AML-193 (cell line): Measurements from ENCODE around the gene MKX.

Source experiments
- DNase-seq, 2 experiments: peaks; one replicate each; lab custom pipeline; 2025; lab: John Stamatoyannopoulos, UW

Gene MKX, protein sequence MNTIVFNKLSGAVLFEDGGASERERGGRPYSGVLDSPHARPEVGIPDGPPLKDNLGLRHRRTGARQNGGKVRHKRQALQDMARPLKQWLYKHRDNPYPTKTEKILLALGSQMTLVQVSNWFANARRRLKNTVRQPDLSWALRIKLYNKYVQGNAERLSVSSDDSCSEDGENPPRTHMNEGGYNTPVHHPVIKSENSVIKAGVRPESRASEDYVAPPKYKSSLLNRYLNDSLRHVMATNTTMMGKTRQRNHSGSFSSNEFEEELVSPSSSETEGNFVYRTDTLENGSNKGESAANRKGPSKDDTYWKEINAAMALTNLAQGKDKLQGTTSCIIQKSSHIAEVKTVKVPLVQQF

DNA sequence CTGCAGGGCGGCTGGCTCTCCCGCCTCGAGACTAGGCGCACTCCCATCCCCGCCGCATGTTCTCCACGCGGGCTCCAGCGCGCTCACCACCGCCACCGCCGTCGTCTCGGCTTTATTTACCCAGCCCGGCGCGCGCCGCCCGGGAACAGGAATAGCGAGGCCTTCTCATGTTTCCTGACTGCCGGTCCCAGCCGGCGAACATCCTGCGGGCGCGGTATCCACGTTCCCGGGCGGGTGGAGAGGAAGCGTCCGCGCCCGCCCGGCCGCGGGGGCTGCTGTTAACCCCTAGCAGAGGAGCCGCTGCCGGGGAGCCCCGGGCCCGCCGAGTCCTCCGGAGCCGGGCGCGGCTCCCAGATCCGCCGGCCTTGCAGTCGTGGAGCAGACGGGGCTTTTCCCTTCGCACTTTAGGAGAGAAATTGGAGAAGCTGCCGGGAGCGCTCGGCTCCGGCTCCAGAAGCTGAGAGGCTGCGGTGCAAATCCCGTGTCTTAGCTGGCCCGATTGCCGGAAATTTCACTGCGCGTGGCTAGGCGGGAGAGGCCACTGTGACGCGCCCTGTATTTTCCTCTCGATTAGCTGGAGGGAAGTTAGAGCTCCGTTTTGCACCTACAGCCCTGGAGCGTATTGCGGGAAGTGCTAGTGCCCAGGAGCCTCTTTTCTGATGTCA lies at the start of gene MKX:
MKX (minus strand) TSS at position 88 of the 665 bp plus-strand sequence. CDS start 2,404 bp downstream, outside the sequence.
- no peak for DNase-seq

DNA sequence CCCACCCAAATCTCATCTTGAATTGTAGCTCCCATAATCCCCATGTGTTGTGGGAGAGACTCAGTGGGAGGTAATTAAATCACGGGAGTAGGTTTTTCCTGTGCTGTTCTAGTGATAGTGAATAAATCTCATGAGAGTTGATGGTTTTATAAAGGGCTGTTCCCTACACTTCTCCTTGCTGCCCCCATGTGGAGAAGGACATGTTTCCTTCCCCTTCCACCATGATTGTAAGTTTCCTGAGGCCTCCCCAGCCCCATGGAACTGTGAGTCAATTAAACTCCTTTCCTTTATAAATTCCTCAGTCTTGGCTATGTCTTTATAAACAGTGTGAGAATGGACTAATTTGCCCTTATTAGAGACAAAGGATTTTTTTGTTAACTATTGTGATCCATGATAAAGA lies 48.5 kb upstream of the MKX start:
- DNase-seq = no peak

GRCh38 chr10:27792216-27792615 lies 46.6 kb upstream of the MKX start:
- DNase-seq = no peak

GRCh38 chr10:27784272-27784671 lies 38.7 kb upstream of the MKX start:
- no peak for DNase-seq

DNA sequence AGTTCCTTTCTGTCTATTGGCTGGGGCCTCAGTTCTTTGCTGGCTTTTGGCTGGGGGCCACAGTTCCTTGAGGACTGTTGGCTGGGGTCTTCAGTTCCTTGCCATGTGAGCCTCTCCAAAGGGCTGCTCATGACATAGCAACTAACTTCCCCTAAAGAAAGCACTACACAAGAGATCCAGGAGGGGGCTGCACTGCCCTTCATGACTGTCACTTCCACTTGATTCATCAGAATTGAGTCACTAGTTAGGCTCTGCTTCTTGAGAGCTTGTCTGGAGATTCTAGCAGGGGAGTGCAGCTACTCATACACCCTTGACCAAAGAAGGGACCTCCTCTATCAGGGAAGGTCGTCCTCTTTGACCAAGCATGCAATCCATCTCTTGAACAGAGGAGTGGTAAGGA lies 38.0 kb upstream of the MKX start:
- DNase-seq = no peak

DNA sequence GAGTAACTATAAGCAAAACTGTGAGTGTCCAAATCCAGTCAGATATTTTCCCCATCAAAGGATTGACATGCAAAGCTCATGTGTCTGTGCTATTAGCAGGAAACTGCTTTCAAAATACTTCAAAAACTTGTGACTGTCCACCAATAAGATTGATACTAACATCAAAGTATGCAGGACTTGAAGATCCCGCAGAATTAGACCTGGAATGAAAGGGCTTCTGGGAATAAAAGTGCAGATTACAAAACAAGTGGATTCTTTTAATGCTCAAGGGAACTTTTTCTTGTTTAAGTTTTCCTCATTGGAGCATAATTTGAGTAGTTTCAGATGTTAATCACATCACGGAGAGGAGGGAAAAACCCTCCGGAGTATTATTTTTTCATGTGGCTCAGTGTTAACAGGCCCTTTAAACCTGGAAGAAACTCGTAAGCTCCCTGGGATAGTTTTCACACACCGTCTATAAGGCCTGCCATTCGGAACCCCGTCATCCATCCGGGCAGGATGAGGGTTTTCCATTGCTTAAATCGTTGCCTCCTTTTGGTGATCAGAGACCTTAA lies 33.9 kb upstream of the MKX start:
- no peak for DNase-seq

GRCh38 chr10:27774831-27775230 lies 29.2 kb upstream of the MKX start:
- no peak for DNase-seq

GRCh38 chr10:27771231-27771630 lies 25.6 kb upstream of the MKX start:
- DNase-seq = no peak

- DNase-seq = no peak
Observed at GRCh38 chr10:27770181-27770580, 24.6 kb upstream of the MKX start.

DNA sequence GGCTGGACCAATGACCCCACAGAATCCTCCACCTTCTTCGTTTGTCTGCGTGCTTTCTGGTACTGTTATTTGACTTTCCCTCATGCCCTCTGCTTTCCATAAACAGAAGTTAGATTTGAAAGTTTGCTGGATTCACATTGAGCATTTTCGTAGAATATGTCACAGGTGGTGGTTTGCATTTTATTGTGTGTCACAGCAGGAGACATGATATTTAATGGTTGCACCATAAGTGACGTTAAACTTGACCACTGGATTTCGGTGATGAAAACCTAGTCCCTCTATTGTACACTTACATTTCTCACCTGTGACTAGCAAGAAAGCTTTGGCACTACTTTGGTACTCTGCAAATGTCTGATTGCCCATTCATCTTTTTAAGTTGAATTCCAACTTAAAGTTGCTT lies 15.2 kb upstream of the MKX start:
- DNase-seq = no peak

DNA sequence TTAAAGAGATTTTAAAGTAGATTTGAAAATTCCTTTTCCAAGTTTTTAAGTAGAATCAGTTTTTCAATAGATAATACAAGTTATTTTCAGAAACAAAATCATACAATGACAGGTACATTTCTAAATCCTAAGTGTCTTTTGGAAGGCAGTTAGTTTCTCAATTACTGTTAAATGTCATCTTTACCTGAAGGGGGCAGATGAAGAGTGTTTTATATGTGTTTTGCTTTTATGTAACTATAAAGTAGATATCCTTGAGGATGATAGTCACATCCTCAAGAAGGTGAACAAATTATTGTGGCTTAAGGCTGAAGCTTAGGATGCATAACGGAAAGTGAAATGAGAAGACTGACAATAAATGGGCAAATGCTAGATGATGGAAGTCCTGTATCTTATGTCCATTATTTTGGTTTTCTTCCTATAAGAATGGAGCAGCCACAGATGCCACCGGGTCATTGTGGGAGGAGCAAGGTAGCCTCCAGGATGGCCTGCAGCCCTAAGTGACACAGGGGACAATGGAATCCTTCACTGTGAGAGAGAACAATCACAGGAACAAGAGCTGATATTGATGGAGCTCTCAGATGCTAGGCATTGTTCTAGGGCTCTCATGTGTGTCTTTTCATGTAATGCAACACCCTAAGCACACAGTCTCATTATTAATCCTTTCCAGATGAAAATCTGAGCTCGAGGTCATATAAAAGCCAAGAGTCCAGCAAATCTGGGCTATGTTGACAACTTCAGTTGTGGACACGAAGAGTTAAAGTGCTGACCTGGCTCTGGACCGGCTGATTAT lies 14.1 kb upstream of the MKX start:
- DNase-seq = no peak

DNA sequence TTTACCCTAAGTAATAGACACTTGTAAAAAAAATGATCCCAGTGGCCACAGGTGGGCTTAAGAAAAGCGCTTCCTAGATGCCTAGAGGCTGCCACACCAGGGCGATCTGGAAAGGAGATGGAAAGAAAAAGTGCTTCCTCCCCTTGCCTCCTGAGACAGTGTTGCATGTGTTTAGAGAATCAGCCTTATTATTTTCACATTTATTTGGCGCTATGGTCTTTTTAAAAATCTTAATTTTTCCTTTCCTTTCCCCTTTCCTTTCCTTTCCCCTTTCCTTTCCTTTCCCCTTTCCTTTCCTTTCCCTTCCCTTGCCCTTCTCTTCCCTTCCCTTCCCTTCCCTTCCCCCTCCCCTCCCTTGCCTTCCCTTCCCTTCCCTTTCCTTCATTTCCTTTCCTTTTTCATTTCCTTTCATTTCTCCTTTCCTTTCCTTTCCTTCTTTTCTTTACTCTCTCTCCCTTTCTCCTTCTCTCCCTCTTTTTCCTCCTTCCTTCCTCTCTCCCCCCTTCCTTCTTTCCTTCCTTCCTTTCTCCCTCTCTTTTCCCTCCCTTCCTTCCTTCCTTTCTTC lies 7.1 kb upstream of the MKX start:
- no peak for DNase-seq

- DNase-seq = no peak
Observed at GRCh38 chr10:27748601-27749000, 3.0 kb upstream of the MKX start.

GRCh38 chr10:27747096-27747451 lies 1.5 kb upstream of the MKX start:
- DNase-seq = no peak

DNA sequence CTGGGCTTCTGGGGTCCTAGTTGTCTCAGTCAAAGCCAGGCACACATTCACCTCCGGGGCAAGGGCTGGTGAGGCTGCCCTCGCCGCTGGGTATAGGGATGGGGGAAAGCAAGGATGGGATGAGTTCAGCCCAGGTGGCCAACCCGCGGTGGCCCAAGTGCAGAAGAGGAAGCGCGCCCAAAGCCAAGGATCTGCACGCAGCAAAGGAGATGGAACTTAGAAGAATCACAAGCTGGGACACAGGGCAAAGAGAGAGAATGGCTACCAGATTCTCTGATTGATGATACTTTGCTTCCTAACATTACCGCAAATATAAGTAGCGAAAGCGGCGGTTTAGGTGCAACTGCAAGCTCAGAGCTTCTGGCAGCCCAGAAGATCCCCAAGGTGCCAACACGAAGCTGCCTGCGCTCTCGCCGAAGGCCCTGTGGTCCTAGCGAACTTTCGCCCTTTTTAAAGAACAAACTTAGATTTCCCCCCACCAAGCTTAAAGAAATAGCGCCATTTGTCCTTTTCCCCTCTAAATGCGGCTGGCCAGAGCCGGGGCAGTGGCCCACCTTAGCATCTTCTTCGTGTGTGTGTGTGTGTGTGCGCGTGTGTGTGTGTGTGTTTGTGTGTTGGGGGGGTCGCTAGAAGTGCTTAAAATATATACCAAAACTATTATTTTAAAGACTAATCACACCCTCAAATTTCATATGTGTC lies 927 bp upstream of the MKX start:
- no peak for DNase-seq

DNA sequence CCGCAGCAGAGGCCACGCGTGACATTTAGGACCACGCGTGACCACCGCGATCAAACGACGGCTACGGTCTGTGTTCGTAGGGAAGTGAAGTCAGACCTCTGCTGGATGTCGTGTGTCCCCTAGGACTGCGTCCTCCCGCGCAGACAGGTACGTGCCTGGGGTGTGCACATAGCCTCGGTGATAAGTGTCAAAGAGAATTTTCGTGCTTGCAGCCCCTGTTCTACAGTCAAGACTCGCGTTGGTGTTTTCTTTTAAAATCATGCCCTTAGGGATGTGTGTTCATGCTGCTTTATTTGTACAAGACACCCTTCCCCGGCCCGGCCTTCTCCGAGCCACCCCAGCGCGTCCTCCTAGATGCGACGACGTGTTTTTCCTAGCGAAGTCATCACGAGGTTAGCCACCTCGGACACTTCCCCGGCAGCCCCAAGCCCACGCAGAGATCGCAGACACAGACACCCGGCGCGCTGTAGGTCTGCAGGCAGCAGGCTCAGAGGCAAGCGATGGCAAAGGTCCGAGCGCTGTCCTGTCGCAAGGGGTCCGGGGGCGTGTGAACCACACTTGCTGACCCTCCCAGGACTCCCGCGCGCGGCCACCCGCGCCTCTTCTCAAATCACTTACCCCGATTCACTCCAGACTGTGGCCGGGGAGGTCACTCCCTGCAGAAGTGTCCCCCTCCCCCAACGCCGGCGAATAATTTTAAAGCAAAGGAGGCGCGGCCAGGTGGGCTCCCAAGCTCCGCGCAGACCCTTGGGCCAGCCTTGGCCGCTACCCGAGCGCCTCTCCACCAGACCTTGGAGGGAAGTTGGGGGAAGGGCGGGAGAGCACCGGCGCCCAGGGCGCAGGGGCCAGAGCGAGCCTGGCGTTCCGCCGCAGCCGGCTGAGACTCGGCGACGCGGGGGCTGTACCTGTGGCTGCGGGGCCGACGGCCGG lies 552 bp downstream of the MKX start:
- DNase-seq = no peak

- no peak for DNase-seq
Observed at GRCh38 chr10:27743877-27744801, 1.5 kb downstream of the MKX start.

DNA sequence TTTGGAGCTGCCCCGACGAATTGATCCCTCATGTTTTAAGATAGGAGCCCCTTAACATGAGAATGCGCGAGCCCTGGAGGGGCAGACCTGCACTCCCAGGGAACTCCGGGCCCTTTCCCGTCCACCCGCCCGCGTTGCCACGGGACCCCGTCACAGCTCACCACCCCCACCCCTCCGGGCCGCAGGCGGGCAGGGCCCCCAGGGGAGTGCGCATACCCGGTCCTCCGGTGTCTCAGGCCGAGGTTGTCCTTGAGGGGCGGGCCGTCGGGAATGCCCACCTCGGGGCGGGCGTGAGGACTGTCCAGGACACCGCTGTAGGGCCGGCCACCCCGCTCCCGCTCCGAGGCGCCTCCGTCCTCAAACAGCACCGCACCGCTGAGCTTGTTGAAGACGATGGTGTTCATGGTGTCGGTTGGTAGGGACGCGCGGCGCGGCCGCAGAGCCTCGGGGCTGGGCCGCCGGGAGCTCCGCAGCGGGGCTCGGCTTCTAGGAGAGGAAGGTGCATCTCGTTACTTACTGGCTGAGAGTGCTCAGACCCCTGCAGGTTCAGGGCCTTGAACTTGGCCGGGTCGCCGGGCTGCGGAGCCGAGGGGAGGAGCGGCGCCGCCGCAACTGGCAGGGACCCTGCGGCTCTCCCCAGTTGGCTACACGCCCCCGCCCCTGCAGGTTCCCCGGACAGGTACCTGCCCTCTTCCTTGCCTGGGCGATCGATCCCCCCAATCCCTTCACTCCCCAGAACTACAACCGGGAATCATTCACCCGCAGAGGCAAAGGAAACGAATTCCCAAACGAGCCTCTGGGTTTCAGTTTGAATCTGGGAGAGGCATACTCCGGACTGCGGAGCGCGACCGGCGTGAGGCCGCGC lies 2.4 kb downstream of the MKX start:
- no peak for DNase-seq
